ENCODE results near the gene PDLIM1.
A peak's percentile ranks its signal among the peaks of the same experiment; 100 is the strongest.

Gene PDLIM1

DNA sequence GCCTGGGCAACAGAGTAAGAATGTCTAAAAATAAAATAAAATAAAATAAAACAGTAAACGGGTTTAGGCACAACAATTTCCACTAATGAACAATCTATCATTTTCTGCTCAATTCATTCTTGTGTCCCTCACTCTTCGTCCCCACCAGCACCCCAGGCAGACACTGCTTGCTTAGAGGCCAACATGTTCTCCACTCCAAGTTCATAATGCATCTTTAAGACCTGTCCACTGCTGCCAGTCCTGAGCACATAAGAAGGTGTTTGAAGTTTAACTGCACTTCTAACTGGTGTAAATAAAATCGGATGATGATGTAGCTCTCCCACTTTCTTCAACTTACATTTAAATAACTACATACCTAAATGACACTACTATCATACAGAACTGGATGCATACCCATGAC is 13.2 kb downstream of the PDLIM1 start:
- DNase-seq (ENCODE audit: extremely low read depth, low read depth), result no peak
- no peak for TF ChIP-seq CTCF (IDR thresholded peaks at IDR 0.05; ENCODE audit: low read depth, low read length, missing control alignments)
- no peak overlapping the region for H3K4me3 ChIP-seq (replicated peaks; ENCODE audit: low read depth, low read length)

DNA sequence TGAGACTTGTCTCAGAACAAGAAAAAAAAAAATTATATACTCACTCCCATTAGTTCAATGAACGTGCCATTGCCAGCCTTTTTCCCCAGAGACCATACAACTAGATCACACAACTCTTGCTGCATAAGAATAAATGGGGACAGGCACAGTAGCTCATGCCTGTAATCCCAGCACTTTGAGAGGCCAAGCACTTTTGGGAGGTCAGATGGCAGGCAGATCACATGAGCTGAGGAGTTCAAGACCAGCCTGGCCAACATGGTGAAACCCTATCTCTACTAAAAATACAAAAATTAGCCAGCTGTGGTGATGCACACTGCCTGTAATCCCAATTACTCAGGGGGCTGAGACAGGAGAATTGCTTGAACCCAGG is 13.6 kb downstream of the PDLIM1 start:
- no peak for TF ChIP-seq CTCF (IDR thresholded peaks at IDR 0.05; ENCODE audit: low read depth, low read length, missing control alignments)
- DNase-seq (ENCODE audit: extremely low read depth, low read depth), result no peak

GRCh38 chr10:95276367-95277200 is 14.2 kb downstream of the PDLIM1 start:
- no peak overlapping the region for H3K4me3 ChIP-seq (replicated peaks; ENCODE audit: low read depth, low read length)
- TF ChIP-seq CTCF (IDR thresholded peaks at IDR 0.05; ENCODE audit: low read depth, low read length, missing control alignments), result no peak
- no peak for DNase-seq (ENCODE audit: extremely low read depth, low read depth)

More for the DNA sequence above, 13.6 kb downstream of the PDLIM1 start:
- no peak overlapping the region for H3K4me3 ChIP-seq (replicated peaks; ENCODE audit: low read depth, low read length)

DNA sequence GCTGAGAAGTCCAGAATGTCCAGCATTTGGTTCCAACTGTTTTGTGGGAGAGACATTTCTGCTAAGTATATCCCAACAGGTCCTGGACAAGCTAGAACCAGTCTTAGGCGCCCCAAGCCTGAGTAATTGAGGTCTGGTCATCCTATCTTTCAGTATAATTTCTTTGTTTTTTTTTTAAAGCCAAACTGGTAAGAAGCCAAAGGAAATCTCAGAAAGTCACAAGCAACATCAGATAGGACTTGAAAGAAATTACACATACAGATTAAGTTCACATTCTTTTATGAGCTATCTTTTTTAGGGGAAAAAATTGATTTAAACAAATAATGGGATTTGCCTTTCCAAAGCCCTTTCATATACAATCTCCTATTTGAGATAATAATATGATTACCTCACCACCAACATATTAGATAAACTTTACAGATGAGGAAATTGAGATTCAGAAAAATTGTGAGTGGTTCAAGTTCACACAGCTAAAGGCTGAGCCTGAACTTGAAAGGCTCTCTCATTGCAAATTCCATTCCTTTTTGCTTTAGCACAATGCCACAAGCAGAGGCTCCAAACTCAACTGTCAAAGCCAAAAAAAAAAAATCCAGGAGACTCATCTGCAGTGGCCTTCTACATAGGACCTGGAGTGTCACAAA is 15.0 kb downstream of the PDLIM1 start:
- H3K4me3 ChIP-seq (replicated peaks; ENCODE audit: low read depth, low read length), result no peak overlapping the region
- no peak for TF ChIP-seq CTCF (IDR thresholded peaks at IDR 0.05; ENCODE audit: low read depth, low read length, missing control alignments)
- DNase-seq (ENCODE audit: extremely low read depth, low read depth), result no peak

DNA sequence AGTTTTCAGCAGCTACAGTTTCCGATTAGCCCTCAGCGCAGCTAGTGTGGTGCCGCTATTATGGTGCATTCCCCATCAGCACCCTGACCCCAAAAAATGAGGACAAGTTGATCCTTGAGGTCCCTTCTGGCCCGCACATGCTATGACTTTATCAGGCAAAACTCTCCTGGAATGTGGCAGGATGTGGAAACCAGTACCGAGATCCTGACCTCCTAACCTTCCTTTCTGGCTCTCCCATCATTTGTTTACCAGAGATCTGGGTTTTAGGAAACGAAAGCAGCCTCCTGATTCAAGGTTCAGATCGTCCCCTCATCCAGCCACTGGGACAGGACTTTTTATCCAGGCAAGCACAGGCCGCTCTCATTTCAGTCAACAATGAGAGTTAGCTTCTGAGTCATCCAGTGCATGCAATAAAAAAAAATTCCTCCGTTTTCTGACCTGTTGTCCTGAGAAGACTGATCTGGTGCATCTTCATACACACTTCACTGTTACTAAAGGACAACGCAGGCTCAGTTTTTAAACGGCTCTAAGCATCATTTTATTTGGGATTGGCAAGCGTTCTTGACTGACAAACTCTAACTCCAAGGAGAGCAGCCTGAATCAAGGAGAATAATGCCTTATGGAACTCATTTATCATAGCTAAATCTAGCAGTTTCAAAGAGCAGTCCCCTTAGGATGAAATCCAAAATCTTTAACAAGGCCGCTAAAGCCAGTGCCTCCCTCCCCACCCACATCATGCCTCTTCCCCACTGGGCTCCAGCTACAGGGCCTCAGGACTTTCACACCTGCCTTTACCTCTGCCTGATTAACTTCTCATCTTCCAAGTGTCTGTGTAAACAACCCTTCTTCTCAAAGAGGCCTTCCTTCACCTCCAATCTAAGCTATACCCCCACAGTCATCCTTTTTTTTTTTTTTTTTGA is 17.1 kb downstream of the PDLIM1 start:
- no peak for TF ChIP-seq CTCF (IDR thresholded peaks at IDR 0.05; ENCODE audit: low read depth, low read length, missing control alignments)
- H3K4me3 ChIP-seq (replicated peaks; ENCODE audit: low read depth, low read length), result peak overlapping the region; percentile 22
- peak; percentile 86 for DNase-seq (ENCODE audit: extremely low read depth, low read depth)

- no peak overlapping the region for H3K4me3 ChIP-seq (replicated peaks; ENCODE audit: low read depth, low read length)
- DNase-seq (ENCODE audit: extremely low read depth, low read depth), result no peak
- TF ChIP-seq CTCF (IDR thresholded peaks at IDR 0.05; ENCODE audit: low read depth, low read length, missing control alignments), result no peak
These were observed 22.4 kb downstream of the PDLIM1 start for GRCh38 chr10:95268438-95268837.

Data from HFF-Myc (cell line).